ENCODE measurements around the gene NR2E1.

The NR2E1 gene

GRCh38 chr6:108180266-108180665 is 14.4 kb downstream of the NR2E1 start:
- Histone ChIP-seq H3K4me2 (ENCODE audit: low read length) (no peak overlapping the region), H3K79me2 (ENCODE audit: insufficient read depth, low read length) (no peaks in the 10 kb centered on the region), H3K27ac (ENCODE audit: low read depth, low read length, poor library complexity, severe bottlenecking) (no peak overlapping the region), H3F3A (ENCODE audit: insufficient read depth, low read length) (no peaks in the 10 kb centered on the region), H3K36me3 (ENCODE audit: insufficient read depth, low read length) (no peaks in the 10 kb centered on the region), H3K9me2 (ENCODE audit: low read depth, low read length) (no peaks in the 10 kb centered on the region), H3K27me3 (ENCODE audit: insufficient read depth, low read length) (0 out of 2 replicates have a peak, but pooled peaks cover 3% of the 10 kb centered on the region), H3K4me3 (ENCODE audit: low read depth, low read length, poor library complexity, severe bottlenecking) (no peak overlapping the region), H3K4me1 (ENCODE audit: insufficient read depth, low read length, severe bottlenecking) (no peaks in the 10 kb centered on the region), H3K9me3 (ENCODE audit: low read length) (no peaks in the 10 kb centered on the region), H3K9ac (ENCODE audit: low read length) (no peak overlapping the region), H2AFZ (ENCODE audit: low read length) (no peak overlapping the region), H4K20me1 (ENCODE audit: insufficient read depth, low read length) (no peaks in the 10 kb centered on the region)
- TF ChIP-seq CTCF (IDR thresholded peaks at IDR 0.05; ENCODE audit: low read length) (no peak), EZH2 (IDR thresholded peaks at IDR 0.05; ENCODE audit: borderline replicate concordance, low read length) (no peak)

- Histone ChIP-seq H2AFZ (ENCODE audit: low read length) (no peak overlapping the region), H3K4me3 (ENCODE audit: low read depth, low read length, poor library complexity, severe bottlenecking) (no peak overlapping the region), H3K27me3 (ENCODE audit: insufficient read depth, low read length) (0 out of 2 replicates have a peak, but pooled peaks cover 3% of the 10 kb centered on the region), H4K20me1 (ENCODE audit: insufficient read depth, low read length) (no peaks in the 10 kb centered on the region), H3K79me2 (ENCODE audit: insufficient read depth, low read length) (no peaks in the 10 kb centered on the region), H3F3A (ENCODE audit: insufficient read depth, low read length) (no peaks in the 10 kb centered on the region), H3K4me2 (ENCODE audit: low read length) (no peak overlapping the region), H3K9ac (ENCODE audit: low read length) (no peak overlapping the region), H3K9me2 (ENCODE audit: low read depth, low read length) (no peaks in the 10 kb centered on the region), H3K27ac (ENCODE audit: low read depth, low read length, poor library complexity, severe bottlenecking) (no peak overlapping the region), H3K36me3 (ENCODE audit: insufficient read depth, low read length) (no peaks in the 10 kb centered on the region), H3K9me3 (ENCODE audit: low read length) (no peaks in the 10 kb centered on the region), H3K4me1 (ENCODE audit: insufficient read depth, low read length, severe bottlenecking) (no peaks in the 10 kb centered on the region)
- TF ChIP-seq EZH2 (IDR thresholded peaks at IDR 0.05; ENCODE audit: borderline replicate concordance, low read length) (no peak), CTCF (IDR thresholded peaks at IDR 0.05; ENCODE audit: low read length) (no peak)
Measured at GRCh38 chr6:108180776-108181175, 15.0 kb downstream of the NR2E1 start.

GRCh38 chr6:108186226-108186625 is 20.4 kb downstream of the NR2E1 start:
- TF ChIP-seq EZH2 (IDR thresholded peaks at IDR 0.05; ENCODE audit: borderline replicate concordance, low read length) = no peak
- TF ChIP-seq CTCF (IDR thresholded peaks at IDR 0.05; ENCODE audit: low read length) = no peak
- Histone ChIP-seq H3K27me3 (ENCODE audit: insufficient read depth, low read length) (0 out of 2 replicates have a peak, but pooled peaks cover 3% of the 10 kb centered on the region), H3K4me2 (ENCODE audit: low read length) (no peak overlapping the region), H3K9ac (ENCODE audit: low read length) (no peak overlapping the region), H3K9me2 (ENCODE audit: low read depth, low read length) (no peaks in the 10 kb centered on the region), H3K9me3 (ENCODE audit: low read length) (no peaks in the 10 kb centered on the region), H3K4me1 (ENCODE audit: insufficient read depth, low read length, severe bottlenecking) (no peaks in the 10 kb centered on the region), H3F3A (ENCODE audit: insufficient read depth, low read length) (no peaks in the 10 kb centered on the region), H4K20me1 (ENCODE audit: insufficient read depth, low read length) (no peaks in the 10 kb centered on the region), H3K4me3 (ENCODE audit: low read depth, low read length, poor library complexity, severe bottlenecking) (no peak overlapping the region), H3K27ac (ENCODE audit: low read depth, low read length, poor library complexity, severe bottlenecking) (no peak overlapping the region), H3K79me2 (ENCODE audit: insufficient read depth, low read length) (no peaks in the 10 kb centered on the region), H2AFZ (ENCODE audit: low read length) (no peak overlapping the region), H3K36me3 (ENCODE audit: insufficient read depth, low read length) (no peaks in the 10 kb centered on the region)

All from OCI-LY1 (cell line).